ENCODE data around the gene YBEY. TPM values are rescaled to one million over a fixed set of nuclear protein-coding genes. Genes with fewer than 3 reads are reported as not detected.

YBEY gene
- total RNA-seq, 2 experiments from 2014 or later: 10.6 to 14.8 TPM

DNA sequence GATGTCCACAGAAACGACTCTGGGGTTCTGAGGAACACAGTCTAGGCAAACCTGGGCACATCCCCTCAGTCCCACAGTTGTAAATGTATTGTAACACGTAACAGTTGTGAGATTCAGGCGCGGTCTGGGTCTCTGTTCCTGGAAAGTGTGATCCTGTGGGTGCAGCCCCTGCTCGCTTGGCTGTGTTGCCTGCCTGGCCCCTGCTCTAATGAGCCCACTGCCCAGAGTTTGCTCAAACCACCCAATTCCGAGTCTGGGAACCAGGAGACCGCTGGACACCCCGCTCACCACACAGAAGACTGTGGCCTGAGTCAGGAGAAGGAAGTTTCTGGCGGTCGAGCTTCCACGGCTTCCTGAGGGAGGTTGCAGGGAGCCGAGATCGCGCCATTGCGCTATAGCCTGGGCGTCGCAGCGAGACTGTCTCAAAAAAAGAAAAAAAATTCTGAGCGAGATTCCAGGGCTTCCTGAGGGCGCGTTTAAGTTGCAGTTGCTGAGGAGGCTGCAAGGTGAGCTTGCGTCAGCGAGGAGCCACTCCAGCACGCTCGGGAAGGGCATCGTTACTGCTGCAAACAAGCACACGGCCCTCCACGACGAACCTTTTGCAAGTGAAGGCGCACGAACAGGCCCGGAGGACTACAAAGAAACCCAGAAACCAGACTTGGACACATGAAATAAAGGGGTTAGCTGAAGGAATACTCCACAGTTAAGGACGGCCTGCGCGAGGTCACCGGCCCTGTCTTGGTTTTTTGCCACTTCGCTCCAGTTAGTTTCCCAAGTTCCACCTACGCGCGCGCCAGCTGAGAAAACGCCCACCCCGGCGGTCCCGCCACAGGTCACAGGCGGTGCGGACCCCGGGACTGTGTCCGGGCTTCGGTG, 36.4 kb downstream of the YBEY start:
- intact Hi-C loops (cut with DNase I, micrococcal nuclease): loop anchor here (1.0 to 10.0 kb wide), 8 partner anchors 35 to 1038 kb away; partner anchors contain the start of genes YBEY (in 2 of the 2), DIP2A (in 1 of the 2), MCM3AP (in 1 of the 2) and PCBP3 (in 1 of the 2)
- DNase-seq: peak in 2 of 14 experiments; percentile 10 to 20
- H3K4me3 ChIP-seq (ENCODE audit: low read length): peak overlapping the region; percentile 96
- peaks cover 26% of the 10 kb centered on the region for H3K36me3 Mint-ChIP-seq (ENCODE audit: low read depth)
- H3K9me3 Mint-ChIP-seq: no peaks in the 10 kb centered on the region
- TF ChIP-seq CTCF (IDR thresholded peaks at IDR 0.05): no peak
- POLR2A ChIA-PET: interaction anchor here (0.9 kb wide), 1 partner anchor 313 kb away, joined by 3 read pairs; the partner anchor contains the start of gene PRMT2
- H3K27me3 ChIP-seq (ENCODE audit: control insufficient read depth in 1 of 2, insufficient read depth in 2 of 2, low read length in 2 of 2): no peaks in the 10 kb centered on the region
- peaks cover 28% of the 10 kb centered on the region for H3K4me1 ChIP-seq (ENCODE audit: insufficient read depth, low read length)
- H3K4me3 Mint-ChIP-seq: peak overlapping the region; percentile 96
- H3K4me1 Mint-ChIP-seq (ENCODE audit: low read depth): peaks cover 39% of the 10 kb centered on the region
- H3K27ac Mint-ChIP-seq: peak overlapping the region; percentile 99
- no peaks in the 10 kb centered on the region for H3K36me3 ChIP-seq (ENCODE audit: insufficient read depth, low read length)
- ATAC-seq (ENCODE audit: poor library complexity): no peak
- CTCF ChIA-PET: interaction anchor here (1.0 kb wide), 1 partner anchor 179 kb away, joined by 3 read pairs; no protein-coding TSS in a partner anchor
- no peaks in the 10 kb centered on the region for H3K27me3 Mint-ChIP-seq
- no peak overlapping the region for H3K27ac ChIP-seq (ENCODE audit: low read depth in 1 of 2, low read length in 2 of 2)
- no peaks in the 10 kb centered on the region for H3K9me3 ChIP-seq (ENCODE audit: control insufficient read depth in 1 of 2, insufficient read depth in 1 of 2, low read length in 2 of 2)

DNA sequence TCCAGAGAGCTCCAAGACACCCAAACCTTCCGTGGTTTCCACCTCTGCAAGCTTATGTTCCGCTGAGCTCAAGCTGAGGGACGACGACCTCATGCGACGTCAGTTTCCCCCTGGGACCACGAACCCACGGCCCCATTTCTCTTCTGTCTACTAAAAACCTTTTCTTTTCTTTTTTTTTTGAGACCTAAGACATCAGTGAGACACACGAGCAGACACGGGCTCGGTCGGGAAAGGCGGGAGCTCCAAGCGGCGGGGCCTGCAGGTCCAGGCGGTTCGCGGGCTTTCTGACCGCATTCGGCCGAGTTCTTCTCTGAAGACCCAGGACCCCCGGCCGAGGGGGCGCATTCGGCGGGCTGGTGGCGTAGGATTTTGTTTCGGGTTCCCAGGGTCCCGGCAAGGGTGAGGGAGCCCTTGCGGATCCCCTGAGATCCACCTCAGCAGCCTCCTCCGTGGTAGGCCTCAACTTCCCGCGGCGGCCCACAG, 37.1 kb downstream of the YBEY start:
- peak; percentile 2 for ATAC-seq (ENCODE audit: poor library complexity)
- Histone ChIP-seq H3K4me3 (ENCODE audit: low read length) (peak overlapping the region; percentile 96), H3K4me1 (ENCODE audit: insufficient read depth, low read length) (peaks cover 28% of the 10 kb centered on the region), H3K36me3 (ENCODE audit: insufficient read depth, low read length) (peaks cover 3% of the 10 kb centered on the region), H3K27me3 (ENCODE audit: control insufficient read depth in 1 of 2, insufficient read depth in 2 of 2, low read length in 2 of 2) (no peaks in the 10 kb centered on the region), H3K9me3 (ENCODE audit: control insufficient read depth in 1 of 2, insufficient read depth in 1 of 2, low read length in 2 of 2) (no peaks in the 10 kb centered on the region), H3K27ac (ENCODE audit: low read depth in 1 of 2, low read length in 2 of 2) (peak overlapping the region in 1 of 2 donors; percentile 10)
- Mint-ChIP-seq H3K27ac (peak overlapping the region; percentile 99), H3K4me3 (peak overlapping the region; percentile 96), H3K9me3 (no peaks in the 10 kb centered on the region), H3K4me1 (ENCODE audit: low read depth) (peaks cover 39% of the 10 kb centered on the region), H3K36me3 (ENCODE audit: low read depth) (peaks cover 33% of the 10 kb centered on the region), H3K27me3 (no peaks in the 10 kb centered on the region)
- no peak for TF ChIP-seq CTCF (IDR thresholded peaks at IDR 0.05)
- peak in 2 of 14 experiments; percentile 3 for DNase-seq
- POLR2A ChIA-PET: interaction anchor here (0.9 kb wide), 1 partner anchor 312 kb away, joined by 3 read pairs; the partner anchor contains the start of gene PRMT2
- intact Hi-C loops (cut with DNase I, micrococcal nuclease): loop anchor here (1.0 to 10.0 kb wide), 8 partner anchors 36 to 1038 kb away; partner anchors contain the start of genes YBEY (in 2 of the 2), DIP2A (in 1 of the 2), MCM3AP (in 1 of the 2) and PCBP3 (in 1 of the 2)
- CTCF ChIA-PET: interaction anchor here (1.0 kb wide), 1 partner anchor 180 kb away, joined by 3 read pairs; no protein-coding TSS in a partner anchor

DNA sequence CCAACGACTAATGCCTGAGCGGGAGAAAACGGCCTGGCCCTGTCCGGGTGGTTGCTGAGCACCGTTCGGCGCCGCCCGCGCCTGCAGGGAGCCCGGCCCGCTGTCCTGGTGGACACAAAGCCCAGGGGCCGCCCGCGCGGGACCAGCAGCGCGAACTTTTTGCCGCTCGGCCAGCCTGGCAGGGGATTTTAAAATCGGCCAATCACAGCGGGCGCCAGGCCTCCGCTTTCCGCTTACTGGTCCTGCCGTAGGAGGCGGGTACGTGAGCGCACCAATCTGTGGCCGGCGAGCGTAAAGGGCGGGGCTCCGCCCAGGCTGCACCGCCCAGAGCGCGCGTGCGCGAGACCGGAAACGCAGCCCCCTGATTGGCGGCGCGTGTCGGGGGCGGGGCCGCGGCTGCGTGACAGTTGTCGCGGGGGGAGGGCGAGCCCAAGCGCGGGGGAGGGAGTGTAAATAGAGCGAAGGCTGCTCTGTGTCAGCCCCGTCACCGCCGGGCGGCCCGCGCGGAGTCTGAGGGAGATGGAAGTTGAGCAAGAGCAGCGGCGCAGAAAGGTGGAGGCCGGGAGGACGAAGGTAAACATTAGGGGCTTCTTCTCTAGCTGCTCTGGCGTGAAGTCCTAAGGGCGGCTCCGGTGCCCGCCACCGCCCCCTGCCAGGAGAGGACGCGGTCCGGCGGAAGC, 37.7 kb downstream of the YBEY start, which contains the start of the genes C21orf58 and PCNT:
TSS of gene C21orf58 (minus strand) at position 161 of the 680 bp plus-strand sequence. CDS start 1,132 bp downstream, outside the sequence.
TSS of gene PCNT (plus strand) at position 447 of the 680 bp plus-strand sequence. CDS start at position 520, 73 bp downstream.
- Mint-ChIP-seq H3K9me3 (no peaks in the 10 kb centered on the region), H3K27me3 (no peaks in the 10 kb centered on the region), H3K27ac (peak within 1 kb of the TSS; percentile 99), H3K36me3 (ENCODE audit: low read depth) (peaks cover 33% of the 10 kb centered on the region), H3K4me1 (ENCODE audit: low read depth) (peaks cover 39% of the 10 kb centered on the region), H3K4me3 (peak within 1 kb of the TSS; percentile 96)
- Histone ChIP-seq H3K4me1 (ENCODE audit: insufficient read depth, low read length) (peaks cover 28% of the 10 kb centered on the region), H3K27ac (ENCODE audit: low read depth in 1 of 2, low read length in 2 of 2) (peak within 1 kb of the TSS; percentile 96 to 100), H3K4me3 (ENCODE audit: low read length) (peak within 1 kb of the TSS; percentile 96), H3K9me3 (ENCODE audit: control insufficient read depth in 1 of 2, insufficient read depth in 1 of 2, low read length in 2 of 2) (no peaks in the 10 kb centered on the region), H3K27me3 (ENCODE audit: control insufficient read depth in 1 of 2, insufficient read depth in 2 of 2, low read length in 2 of 2) (no peaks in the 10 kb centered on the region), H3K36me3 (ENCODE audit: insufficient read depth, low read length) (peaks cover 7% of the 10 kb centered on the region)
- no peak for TF ChIP-seq CTCF (IDR thresholded peaks at IDR 0.05)
- ChIA-PET CTCF (interaction anchor here (1.0 kb wide), 1 partner anchor 181 kb away, joined by 3 read pairs; no protein-coding TSS in a partner anchor), POLR2A (no interaction called here)
- intact Hi-C loops (cut with DNase I, micrococcal nuclease): loop anchor here (1.0 to 10.0 kb wide), 9 partner anchors 37 to 1039 kb away; partner anchors contain the start of genes YBEY (in 2 of the 2), COL6A1 (in 1 of the 2), DIP2A (in 1 of the 2) and MCM3AP (in 1 of the 2)
- DNase-seq: peak; percentile 95 to 99 (median 98)
- peak; percentile 81 for ATAC-seq (ENCODE audit: poor library complexity)
